Stomach (tissue), 4 donors: Measurements from ENCODE around the gene TYROBP.

Source experiments
- CTCF ChIP-seq, 7 experiments: fragments of 450-650 bp in 4 of 7; fragments of 200-600 bp in 3 of 7; sonication (generic) in 3 of 7; IDR thresholded peaks; one replicate each; pipeline ENCODE4 v1.5.1; 2016 to 2019; ENCODE audit warnings: antibody characterized with exemption in 7 of 7, control low read depth in 2 of 7, mild to moderate bottlenecking in 1 of 7
- EP300 ChIP-seq: sonication (generic); formaldehyde crosslinking; IDR thresholded peaks from one replicate; pipeline ENCODE4 v1.6.1; 2017; ENCODE audit warnings: antibody characterized with exemption
- POLR2A ChIP-seq, 4 donors: fragments of 450-650 bp; IDR thresholded peaks; one replicate each; pipeline ENCODE4 v1.6.1; 2016; ENCODE audit warnings: antibody characterized with exemption in 4 of 4, control low read depth in 2 of 4, mild to moderate bottlenecking in 1 of 4, moderate library complexity in 1 of 4
- POLR2AphosphoS5 ChIP-seq, 3 donors: sonication (generic); formaldehyde crosslinking; IDR thresholded peaks; one replicate each; pipeline ENCODE4 v1.6.1; 2016; ENCODE audit warnings: antibody characterized with exemption in 3 of 3

- no peak for TF ChIP-seq CTCF (IDR thresholded peaks at IDR 0.05)
- no peak for TF ChIP-seq POLR2A (IDR thresholded peaks at IDR 0.05)
- no peak for TF ChIP-seq EP300
- no peak for TF ChIP-seq POLR2AphosphoS5 (IDR thresholded peaks at IDR 0.05)
Observed at GRCh38 chr19:35905178-35905727, 2.8 kb downstream of the TYROBP start.
